ENCODE results near the gene KIFAP3.

DNA sequence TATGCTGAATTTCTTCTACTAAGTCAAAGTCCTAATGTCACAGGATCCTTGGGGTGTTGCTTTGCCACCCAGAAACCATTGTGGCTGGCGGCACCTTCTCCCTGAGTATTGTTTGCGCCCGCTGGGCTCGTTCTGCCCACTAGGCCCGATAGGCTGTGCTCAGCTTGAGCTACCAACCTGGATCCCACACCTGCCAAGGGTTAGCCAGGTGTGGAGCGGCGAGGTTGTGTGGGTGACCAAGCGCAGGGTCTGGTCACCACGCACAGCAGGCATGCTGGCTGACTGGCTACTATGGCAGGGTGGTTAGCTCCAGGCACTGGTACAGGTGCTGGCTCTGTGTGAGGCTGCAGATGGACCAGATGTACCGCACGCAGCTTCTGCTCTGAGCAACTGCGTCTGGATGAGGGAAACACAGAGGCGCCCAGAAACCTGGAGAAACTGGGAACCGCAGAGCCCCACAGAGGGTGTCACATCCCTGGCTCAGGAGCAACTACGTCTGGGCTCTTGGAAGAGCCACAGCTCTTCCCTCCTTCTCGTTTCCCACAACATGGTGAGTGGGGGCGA, 130.4 kb downstream of the KIFAP3 start:
- no peak for TF ChIP-seq ZNF232 (CRISPR knock-in tag; IDR thresholded peaks at IDR 0.05)
- no peak for TF ChIP-seq CTCF (IDR thresholded peaks at IDR 0.05)
- no peak for TF ChIP-seq MXD4 (CRISPR knock-in tag; IDR thresholded peaks at IDR 0.05; ENCODE audit: borderline replicate concordance)
- TF ChIP-seq CREM (CRISPR knock-in tag; IDR thresholded peaks at IDR 0.05) = no peak
- TF ChIP-seq FOXP4 (CRISPR knock-in tag; IDR thresholded peaks at IDR 0.05) = no peak
- TF ChIP-seq JUN (CRISPR knock-in tag; IDR thresholded peaks at IDR 0.05) = no peak

All from WTC11 (cell line).